Caco-2 (cell line): ENCODE results near the gene ABCA3. TPM values are rescaled to one million over a fixed set of nuclear protein-coding genes. Genes with fewer than 3 reads are reported as not detected.

Experiments
- BruUV-seq: library from RNA; stranded (reverse); fragments of 400-500 nt; replicated peaks from 2 replicates; lab custom pipeline; 2021; lab: Mats Ljungman, UMichigan
- CTCF ChIA-PET: fragments of 300-600 bp; sonication (Branson Sonifier 250); formaldehyde crosslinking; loops from one replicate; lab custom pipeline; 2022; ENCODE audit warnings: antibody characterized with exemption; lab: Charles Lee
- POLR2A ChIA-PET: fragments of 300-600 bp; sonication (Branson Sonifier 250); formaldehyde crosslinking; loops from one replicate; lab custom pipeline; 2022; ENCODE audit warnings: antibody characterized with exemption; lab: Charles Lee
- DNase-seq, 2 experiments: peaks; one replicate each; pipeline versions ENCODE4 v3.0.0 to v3.0.0-alpha.2; 2020 to 2022
- H3K27me3 ChIP-seq: replicated peaks from 2 replicates; pipeline ENCODE4 v1.6.0; 2011; ENCODE audit warnings: low read length; ENCODE audit not compliant: control insufficient read depth, insufficient read depth
- H3K36me3 ChIP-seq: 2 replicates; pipeline ENCODE4 v1.5.1; 2011; ENCODE audit warnings: low read length; ENCODE audit not compliant: control insufficient read depth, insufficient read depth
- H3K4me1 ChIP-seq: fragments of 250-450 bp; sonication (Bioruptor Pico); 2 replicates; pipeline ENCODE4 v1.5.1; 2020; ENCODE audit warnings: mild to moderate bottlenecking
- H3K4me3 ChIP-seq: 2 replicates; pipeline ENCODE4 v1.5.1; 2011; ENCODE audit warnings: low read depth, mild to moderate bottlenecking, control low read depth, low read length
- H3K9me3 ChIP-seq: fragments of 250-450 bp; sonication (Bioruptor Pico); 2 replicates; pipeline ENCODE4 v1.5.1; 2020; ENCODE audit warnings: mild to moderate bottlenecking, moderate library complexity
- H3K27ac Mint-ChIP-seq: one replicate; pipeline ENCODE4 v1.8.0; 2022; ENCODE audit warnings: mixed read lengths; ENCODE audit not compliant: unreplicated experiment
- H3K27me3 Mint-ChIP-seq: one replicate; pipeline ENCODE4 v1.8.0; 2022; ENCODE audit warnings: mixed read lengths; ENCODE audit not compliant: insufficient read depth, unreplicated experiment
- H3K36me3 Mint-ChIP-seq: one replicate; pipeline ENCODE4 v1.8.0; 2022; ENCODE audit warnings: mild to moderate bottlenecking, mixed read lengths; ENCODE audit not compliant: insufficient read depth, unreplicated experiment
- H3K4me1 Mint-ChIP-seq: one replicate; pipeline ENCODE4 v1.8.0; 2022; ENCODE audit warnings: low read depth, mixed read lengths; ENCODE audit not compliant: unreplicated experiment
- H3K4me3 Mint-ChIP-seq: one replicate; pipeline ENCODE4 v1.8.0; 2022; ENCODE audit warnings: mild to moderate bottlenecking, moderate library complexity, mixed read lengths; ENCODE audit not compliant: unreplicated experiment
- H3K9me3 Mint-ChIP-seq: one replicate; pipeline ENCODE4 v1.8.0; 2022; ENCODE audit warnings: mixed read lengths; ENCODE audit not compliant: unreplicated experiment
- intact Hi-C: fragments of 100-400 bp; cut with micrococcal nuclease; formaldehyde crosslinking; loops from one replicate; pipeline ENCODE4 v1.10.0; 2022; ENCODE audit not compliant: unreplicated experiment
- total RNA-seq: library from RNA; stranded (reverse); gene quantifications from 2 replicates; pipeline ENCODE4 v1.2.3, GENCODE V29; 2022
- TF ChIP-seq, protein P1 (sequence below), 2 experiments: fragments of 200-600 bp in 1 of 2; IDR thresholded peaks; 1 replicate in 1 of 2; 2 replicates in 1 of 2; pipeline versions ENCODE4 v1.5.1 to v1.8.0; 2011 to 2022; ENCODE audit warnings: antibody characterized with exemption in 1 of 2, control low read depth in 1 of 2, inconsistent platforms in 1 of 2, low read depth in 1 of 2, low read length in 1 of 2, mild to moderate bottlenecking in 1 of 2, moderate library complexity in 1 of 2; ENCODE audit not compliant: insufficient read depth in 1 of 2, severe bottlenecking in 1 of 2, unreplicated experiment in 1 of 2

Gene ABCA3
- total RNA-seq, 1 experiment from 2014 or later = 16.1 TPM

DNA sequence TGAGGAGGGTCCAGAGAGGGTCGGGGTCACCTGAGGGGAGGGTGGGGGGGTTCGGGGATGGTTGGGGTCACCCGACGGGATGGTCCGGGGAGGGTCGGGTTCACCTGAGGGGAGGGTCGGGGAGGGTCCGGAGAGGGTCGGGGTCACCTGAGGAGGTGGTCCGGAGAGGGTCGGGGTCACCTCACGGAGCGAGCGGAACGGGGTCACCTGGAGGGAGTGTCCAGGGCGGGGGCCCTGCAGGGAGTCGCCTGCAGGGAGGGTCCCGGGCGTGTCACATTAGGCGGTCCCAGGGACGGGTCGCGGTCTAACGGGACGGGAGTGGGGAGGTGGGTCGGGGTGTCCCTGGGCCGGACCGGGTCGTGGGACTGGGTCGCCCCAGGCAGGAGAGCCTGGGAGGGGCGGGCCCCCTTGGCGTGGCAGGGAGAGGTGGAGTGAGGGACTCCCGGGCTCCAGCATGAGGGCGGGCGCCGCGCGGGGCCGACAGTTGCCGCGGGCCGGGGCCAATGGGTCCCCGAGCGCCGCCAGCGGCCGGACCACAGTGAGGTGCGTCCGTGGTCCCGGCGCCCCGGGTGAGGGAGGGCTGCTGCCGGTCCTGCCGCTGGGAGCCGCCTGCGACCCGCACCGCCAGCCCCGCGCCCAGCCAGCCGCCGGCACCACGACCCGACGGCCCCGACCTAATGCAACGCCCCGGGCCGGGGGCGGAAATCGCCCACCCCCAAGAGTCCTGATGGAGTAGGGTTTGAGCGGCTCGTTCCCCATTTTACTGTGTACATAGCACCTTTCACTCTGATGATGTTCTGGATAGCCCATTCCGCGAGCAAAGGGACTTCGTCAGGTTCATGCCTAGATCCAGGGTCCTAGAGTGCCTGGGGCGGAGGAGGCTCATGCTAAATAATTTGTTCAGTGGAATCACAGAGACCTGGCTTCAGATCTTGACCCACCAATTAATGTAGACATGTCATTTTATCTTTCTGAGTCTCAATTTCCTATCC, 1.2 kb upstream of the ABCA3 start:
- POLR2A ChIA-PET = no interaction called here
- H3K27me3 Mint-ChIP-seq = peaks cover 3% of the 10 kb centered on the region
- H3K4me3 Mint-ChIP-seq = peak overlapping the region; percentile 91
- Histone ChIP-seq H3K9me3 (no peaks in the 10 kb centered on the region), H3K36me3 (no peaks in the 10 kb centered on the region), H3K4me3 (peak overlapping the region; percentile 76), H3K4me1 (0 out of 2 replicates have a peak, but pooled peaks cover 3% of the 10 kb centered on the region), H3K27me3 (no peaks in the 10 kb centered on the region)
- CTCF ChIA-PET = no interaction called here
- H3K36me3 Mint-ChIP-seq = peaks cover 10% of the 10 kb centered on the region
- no peaks in the 10 kb centered on the region for H3K9me3 Mint-ChIP-seq
- H3K4me1 Mint-ChIP-seq = no peaks in the 10 kb centered on the region
- no TSS peak for BruUV-seq
- no peak overlapping the region for H3K27ac Mint-ChIP-seq
- intact Hi-C loops = loop anchor here (2.0 kb wide), 2 partner anchors 87 to 159 kb away; partner anchors contain the start of gene CCNF
- TF ChIP-seq, protein P1, sequence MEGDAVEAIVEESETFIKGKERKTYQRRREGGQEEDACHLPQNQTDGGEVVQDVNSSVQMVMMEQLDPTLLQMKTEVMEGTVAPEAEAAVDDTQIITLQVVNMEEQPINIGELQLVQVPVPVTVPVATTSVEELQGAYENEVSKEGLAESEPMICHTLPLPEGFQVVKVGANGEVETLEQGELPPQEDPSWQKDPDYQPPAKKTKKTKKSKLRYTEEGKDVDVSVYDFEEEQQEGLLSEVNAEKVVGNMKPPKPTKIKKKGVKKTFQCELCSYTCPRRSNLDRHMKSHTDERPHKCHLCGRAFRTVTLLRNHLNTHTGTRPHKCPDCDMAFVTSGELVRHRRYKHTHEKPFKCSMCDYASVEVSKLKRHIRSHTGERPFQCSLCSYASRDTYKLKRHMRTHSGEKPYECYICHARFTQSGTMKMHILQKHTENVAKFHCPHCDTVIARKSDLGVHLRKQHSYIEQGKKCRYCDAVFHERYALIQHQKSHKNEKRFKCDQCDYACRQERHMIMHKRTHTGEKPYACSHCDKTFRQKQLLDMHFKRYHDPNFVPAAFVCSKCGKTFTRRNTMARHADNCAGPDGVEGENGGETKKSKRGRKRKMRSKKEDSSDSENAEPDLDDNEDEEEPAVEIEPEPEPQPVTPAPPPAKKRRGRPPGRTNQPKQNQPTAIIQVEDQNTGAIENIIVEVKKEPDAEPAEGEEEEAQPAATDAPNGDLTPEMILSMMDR (IDR thresholded peaks at IDR 0.05; ENCODE audit: insufficient read depth in 1 of 2, low read depth in 1 of 2, low read length in 1 of 2, severe bottlenecking in 1 of 2, unreplicated experiment in 1 of 2) = no peak
- no peak for DNase-seq

DNA sequence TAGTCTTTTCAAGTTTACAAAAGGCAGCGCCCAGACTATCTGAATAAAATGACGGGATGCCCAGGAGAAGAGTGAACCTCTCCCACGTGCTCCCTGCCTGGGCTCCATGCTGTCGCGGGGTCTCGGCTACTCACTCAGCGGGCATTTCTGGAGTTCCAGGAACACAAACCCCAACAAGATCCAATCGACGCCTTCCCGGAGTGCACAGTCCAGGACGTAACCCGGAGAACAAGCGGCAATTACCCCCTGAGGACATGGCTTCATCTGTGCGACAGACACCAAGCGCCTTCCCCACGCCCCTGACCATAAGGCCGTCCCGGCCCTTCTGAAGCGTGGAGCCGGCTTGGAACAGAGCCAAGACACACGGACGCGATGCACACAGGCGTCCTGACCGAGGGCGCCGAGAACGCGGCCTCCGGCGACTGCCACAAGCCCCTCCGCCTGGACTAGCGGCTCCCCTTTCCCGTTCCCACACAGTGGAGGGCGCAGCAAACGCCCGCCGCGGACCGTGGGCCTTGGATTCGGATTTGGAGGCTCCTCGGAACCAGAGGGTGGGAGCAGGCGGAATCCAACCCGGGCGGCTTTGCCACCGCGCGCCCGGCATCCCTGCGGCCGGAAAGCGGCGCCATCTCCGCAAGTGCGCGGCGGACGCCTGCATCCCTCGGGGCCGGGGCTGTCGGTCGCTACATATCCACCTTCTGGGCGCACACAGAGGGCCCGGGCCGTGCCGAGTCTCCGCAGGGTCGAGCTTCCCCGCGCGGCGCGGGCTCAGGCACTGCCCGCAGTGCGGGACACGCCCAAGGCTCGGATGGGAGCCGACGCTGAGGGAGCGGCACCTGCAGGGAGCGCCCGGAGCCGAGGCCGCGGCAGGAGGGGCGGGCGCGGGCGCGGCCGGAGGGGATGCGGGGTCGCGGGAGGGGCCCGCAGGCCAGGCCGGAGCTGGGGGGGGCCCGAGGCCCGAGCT, 725 bp downstream of the ABCA3 start:
- H3K36me3 Mint-ChIP-seq = peaks cover 10% of the 10 kb centered on the region
- ChIA-PET CTCF (interaction anchor here (0.6 to 1.0 kb wide), 3 partner anchors 71 to 613 kb away, joined by 3 to 5 read pairs (median 3); partner anchors contain the start of gene TEDC2), POLR2A (no interaction called here)
- DNase-seq = peak; percentile 57 to 60
- no peaks in the 10 kb centered on the region for H3K9me3 ChIP-seq
- no peaks in the 10 kb centered on the region for H3K27me3 ChIP-seq
- TF ChIP-seq, protein P1 (IDR thresholded peaks at IDR 0.05; ENCODE audit: insufficient read depth in 1 of 2, low read depth in 1 of 2, low read length in 1 of 2, severe bottlenecking in 1 of 2, unreplicated experiment in 1 of 2) = no peak
- 0 out of 2 replicates have a peak, but pooled peaks cover 3% of the 10 kb centered on the region for H3K4me1 ChIP-seq
- H3K4me1 Mint-ChIP-seq = no peaks in the 10 kb centered on the region
- no TSS peak for BruUV-seq
- H3K36me3 ChIP-seq = no peaks in the 10 kb centered on the region
- H3K4me3 Mint-ChIP-seq = peak overlapping the region; percentile 91
- H3K27ac Mint-ChIP-seq = peak overlapping the region; percentile 86
- no peaks in the 10 kb centered on the region for H3K9me3 Mint-ChIP-seq
- intact Hi-C loops = loop anchor here (1.0 to 2.0 kb wide), 3 partner anchors 14 to 161 kb away; partner anchors contain the start of gene CCNF
- H3K4me3 ChIP-seq = peak overlapping the region; percentile 83
- H3K27me3 Mint-ChIP-seq = peaks cover 3% of the 10 kb centered on the region
